HG03045 (cell line): ENCODE results near the gene LRRC25.

Source experiments
- ATAC-seq: cut with Tn5 transposase; IDR thresholded peaks from one replicate; pipeline ENCODE4 v1.9.1; 2021; ENCODE audit warnings: mild to moderate bottlenecking, moderate library complexity; ENCODE audit not compliant: unreplicated experiment

LRRC25 gene

DNA sequence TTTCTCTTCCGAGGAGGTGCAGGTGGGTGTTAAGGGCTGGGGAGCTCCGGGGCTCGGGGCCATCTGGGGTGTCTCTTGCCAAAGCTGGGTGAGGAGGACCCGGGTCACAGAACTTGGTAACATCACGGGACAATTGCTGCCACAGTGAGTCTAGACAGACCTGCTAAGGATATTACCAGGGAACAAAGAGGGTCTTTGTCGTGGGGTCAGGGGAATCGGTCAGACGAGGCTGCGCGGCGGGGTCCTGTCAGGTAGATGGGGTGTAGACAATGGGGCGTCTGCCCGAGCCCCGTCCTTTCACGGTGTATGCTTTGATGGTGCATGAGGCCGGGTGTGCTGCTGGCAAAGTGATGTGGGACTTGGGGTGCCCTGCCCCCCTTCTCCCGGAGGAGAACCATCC, 49.3 kb downstream of the LRRC25 start:
- no peak for ATAC-seq

DNA sequence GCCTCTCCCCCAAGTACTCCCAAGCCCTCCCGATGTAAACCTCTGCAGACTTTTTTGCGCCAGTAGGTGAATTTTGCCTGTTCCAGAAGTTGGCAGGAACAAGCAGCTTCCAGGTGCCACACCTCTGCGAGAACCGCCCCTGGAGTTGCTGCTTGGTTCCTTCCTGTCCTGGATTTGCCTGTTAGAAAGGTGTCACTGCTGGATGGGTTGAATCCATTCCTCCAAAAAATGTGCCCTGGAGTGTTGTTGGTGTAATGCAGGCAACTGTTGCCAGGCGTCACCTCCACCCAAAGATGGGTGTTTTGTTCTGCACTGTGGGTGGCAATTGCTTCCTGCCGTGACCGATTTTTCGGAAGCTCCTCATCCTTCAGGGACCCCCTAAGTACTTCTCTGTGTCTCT, 51.3 kb downstream of the LRRC25 start:
- no peak for ATAC-seq

DNA sequence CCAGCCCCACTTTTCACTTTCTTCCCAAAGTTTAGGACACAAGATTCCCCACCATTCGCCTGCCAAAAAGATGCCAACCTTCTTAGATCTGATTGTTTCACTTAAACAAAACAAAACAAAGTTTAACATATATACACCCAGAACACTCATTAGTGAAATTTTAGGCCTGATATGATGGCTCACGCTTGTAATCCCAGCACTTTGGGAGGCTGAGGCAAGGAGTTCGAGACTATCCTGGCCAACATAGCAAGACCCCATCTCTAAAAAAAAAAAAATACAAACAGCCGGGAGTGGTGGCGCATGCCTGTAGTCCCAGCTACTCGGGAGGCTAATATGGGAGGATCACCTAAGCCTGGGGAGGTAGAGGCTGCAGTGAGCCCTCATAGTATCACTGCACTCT, 52.1 kb downstream of the LRRC25 start:
- ATAC-seq, result no peak

DNA sequence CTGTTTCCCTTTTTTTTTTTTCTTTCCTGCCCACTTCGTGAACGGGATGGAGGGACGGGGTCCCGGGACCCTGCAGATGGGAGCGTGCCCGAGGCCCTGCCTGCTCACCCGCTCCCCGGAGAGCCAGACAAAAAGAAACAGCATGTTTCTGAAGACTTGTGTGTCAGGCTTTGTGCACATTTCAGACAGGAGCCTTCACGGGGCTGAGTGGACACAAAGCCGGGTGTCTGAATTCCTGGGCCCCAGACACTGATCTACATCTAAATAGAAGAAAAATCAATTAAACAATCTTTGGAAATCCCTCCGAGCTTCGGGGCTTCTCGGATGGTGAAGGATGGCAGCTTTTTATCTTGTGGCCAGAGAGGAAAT, 52.9 kb downstream of the LRRC25 start:
- no peak for ATAC-seq

DNA sequence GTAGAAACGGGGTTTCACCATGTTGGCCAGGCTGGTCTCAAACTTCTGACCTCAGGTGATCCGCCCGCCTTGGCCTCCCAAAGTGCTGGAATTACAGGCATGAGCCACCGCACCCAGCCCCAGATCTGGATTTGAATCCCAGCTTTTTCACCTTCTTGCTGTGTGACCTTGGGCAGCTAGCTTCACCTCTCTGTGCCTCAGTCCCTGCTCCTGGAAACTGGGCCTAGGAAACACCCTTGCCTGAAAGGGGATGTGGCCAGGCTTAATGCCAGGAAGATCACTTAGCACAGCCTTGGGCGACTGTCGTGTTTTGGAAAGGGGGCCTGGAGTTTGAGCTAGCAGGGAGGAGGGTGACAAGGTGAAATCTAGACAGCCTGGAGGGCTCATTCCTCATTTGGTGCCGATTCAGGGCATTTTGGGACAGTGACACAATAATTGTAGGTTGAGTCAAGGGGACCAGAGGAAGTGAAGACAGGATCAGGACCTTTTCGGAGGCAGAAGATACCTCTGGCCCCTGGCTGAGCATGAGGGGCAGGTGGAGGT, 55.3 kb downstream of the LRRC25 start:
- ATAC-seq, result no peak
